ENCODE measurements around the gene GNL3. TPM values are rescaled to one million over a fixed set of nuclear protein-coding genes. Genes with fewer than 3 reads are reported as not detected.
"Not testable (repeated sequence)": the region's sequence is repeated elsewhere in the genome, so short reads cannot be mapped to it uniquely, and the experiment has no call there.

GNL3 gene
- 53.1 and 71.6 TPM in 2 replicates for total RNA-seq

GRCh38 chr3:52685709-52686691 lies at the start of gene GNL3, which contains the start of gene PBRM1:
TSS of gene GNL3 (plus strand) at chr3:52686032. CDS start at chr3:52686093, 61 bp downstream.
TSS of gene PBRM1 (minus strand) at chr3:52685913.
- DNase-seq (ENCODE audit: low read depth in 2 of 2), result peak; percentile 91 to 97

- no peak for DNase-seq (ENCODE audit: low read depth in 2 of 2)
These were observed 49.2 kb upstream of the GNL3 start for GRCh38 chr3:52636673-52637072.

- DNase-seq (ENCODE audit: low read depth in 2 of 2), result no peak
These were observed 40.3 kb upstream of the GNL3 start for GRCh38 chr3:52645549-52645948.

- no peak for DNase-seq (ENCODE audit: low read depth in 2 of 2)
These were observed 36.2 kb upstream of the GNL3 start for GRCh38 chr3:52649461-52650210.

DNA sequence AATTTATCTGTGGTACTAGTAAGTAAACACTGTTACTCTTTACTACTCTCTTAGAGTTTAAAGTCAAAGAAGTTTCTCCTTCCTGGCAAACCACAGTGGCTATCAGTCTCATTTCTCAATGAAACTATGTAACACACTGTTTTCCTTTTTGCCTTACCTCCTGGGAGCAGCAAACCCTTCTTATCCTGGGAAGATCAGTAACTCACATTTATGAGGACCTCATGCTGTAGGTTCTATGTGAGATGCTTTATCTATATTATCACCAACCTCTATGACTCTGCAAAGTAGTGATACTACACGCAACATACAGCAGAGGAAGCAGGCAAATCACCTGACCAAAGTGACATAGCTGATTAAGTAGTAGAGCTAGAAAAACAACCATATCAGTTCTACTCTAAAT lies 35.4 kb upstream of the GNL3 start:
- no peak for DNase-seq (ENCODE audit: low read depth in 2 of 2)

DNA sequence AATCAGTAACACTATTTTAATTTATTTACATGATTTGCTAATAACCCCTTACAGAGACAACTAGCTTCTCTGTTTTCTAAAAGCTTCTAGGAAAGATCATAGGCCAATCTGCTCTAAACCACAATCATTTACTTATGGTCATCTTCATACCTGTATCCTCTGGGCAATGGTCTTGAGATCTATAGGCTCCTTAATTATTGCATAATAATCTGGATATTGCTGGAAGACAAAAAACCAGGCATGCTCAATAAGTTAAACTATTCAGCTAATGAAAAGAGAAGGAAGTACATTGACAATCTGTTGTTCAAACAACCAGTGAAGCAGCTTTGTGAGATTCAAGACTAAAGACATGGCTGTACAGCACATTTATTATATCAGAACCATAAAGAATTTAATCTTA lies 34.2 kb upstream of the GNL3 start:
- no peak for DNase-seq (ENCODE audit: low read depth in 2 of 2)

DNA sequence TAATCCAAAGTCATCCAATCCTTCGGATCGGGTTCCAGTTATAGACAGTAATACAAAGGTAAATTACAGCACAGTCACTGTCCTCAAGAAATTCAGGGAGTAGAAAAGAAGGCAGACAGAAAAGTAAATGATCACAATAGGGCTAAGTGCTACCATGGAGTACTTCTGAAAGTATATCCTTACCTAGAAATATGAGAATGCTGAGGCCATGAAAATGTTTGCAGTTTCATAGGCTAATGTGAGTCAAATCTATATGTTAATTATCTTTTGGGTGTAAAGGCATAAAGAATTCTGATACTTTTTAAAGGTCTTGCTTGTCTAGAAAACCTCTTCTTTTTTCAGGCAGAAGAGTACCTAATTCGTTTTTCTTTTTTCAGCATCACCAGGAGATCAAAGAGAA lies 29.9 kb upstream of the GNL3 start:
- DNase-seq (ENCODE audit: low read depth in 2 of 2), result no peak

GRCh38 chr3:52660046-52660445 lies 25.8 kb upstream of the GNL3 start:
- no peak for DNase-seq (ENCODE audit: low read depth in 2 of 2)

DNA sequence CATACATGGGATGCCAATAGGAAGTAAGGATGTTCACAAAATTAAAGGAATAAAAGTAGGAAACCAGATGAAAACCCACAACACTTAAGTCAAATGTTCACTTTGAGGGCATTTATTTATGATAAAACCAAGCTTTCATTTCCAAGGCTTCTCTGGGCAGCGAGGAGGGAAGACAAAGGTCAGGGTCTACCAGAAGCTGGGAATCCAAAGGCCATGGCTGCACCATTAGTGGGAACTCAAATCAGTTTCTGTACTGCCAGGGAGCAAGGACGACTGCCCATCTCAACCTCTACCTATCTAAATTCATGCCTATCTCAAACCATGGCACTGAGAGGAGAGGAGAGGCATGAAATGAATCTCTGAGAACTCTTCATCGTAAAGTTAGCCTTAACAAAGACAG lies 22.7 kb upstream of the GNL3 start:
- no peak for DNase-seq (ENCODE audit: low read depth in 2 of 2)

GRCh38 chr3:52670621-52671521 lies 15.0 kb upstream of the GNL3 start:
- peak; percentile 54 to 96 for DNase-seq (ENCODE audit: low read depth in 2 of 2)

- DNase-seq (ENCODE audit: low read depth in 2 of 2), result no peak
These were observed 14.2 kb upstream of the GNL3 start for GRCh38 chr3:52671676-52672075.

GRCh38 chr3:52676201-52676600 lies 9.6 kb upstream of the GNL3 start:
- not testable (repeated sequence) for DNase-seq (ENCODE audit: low read depth in 2 of 2)

DNA sequence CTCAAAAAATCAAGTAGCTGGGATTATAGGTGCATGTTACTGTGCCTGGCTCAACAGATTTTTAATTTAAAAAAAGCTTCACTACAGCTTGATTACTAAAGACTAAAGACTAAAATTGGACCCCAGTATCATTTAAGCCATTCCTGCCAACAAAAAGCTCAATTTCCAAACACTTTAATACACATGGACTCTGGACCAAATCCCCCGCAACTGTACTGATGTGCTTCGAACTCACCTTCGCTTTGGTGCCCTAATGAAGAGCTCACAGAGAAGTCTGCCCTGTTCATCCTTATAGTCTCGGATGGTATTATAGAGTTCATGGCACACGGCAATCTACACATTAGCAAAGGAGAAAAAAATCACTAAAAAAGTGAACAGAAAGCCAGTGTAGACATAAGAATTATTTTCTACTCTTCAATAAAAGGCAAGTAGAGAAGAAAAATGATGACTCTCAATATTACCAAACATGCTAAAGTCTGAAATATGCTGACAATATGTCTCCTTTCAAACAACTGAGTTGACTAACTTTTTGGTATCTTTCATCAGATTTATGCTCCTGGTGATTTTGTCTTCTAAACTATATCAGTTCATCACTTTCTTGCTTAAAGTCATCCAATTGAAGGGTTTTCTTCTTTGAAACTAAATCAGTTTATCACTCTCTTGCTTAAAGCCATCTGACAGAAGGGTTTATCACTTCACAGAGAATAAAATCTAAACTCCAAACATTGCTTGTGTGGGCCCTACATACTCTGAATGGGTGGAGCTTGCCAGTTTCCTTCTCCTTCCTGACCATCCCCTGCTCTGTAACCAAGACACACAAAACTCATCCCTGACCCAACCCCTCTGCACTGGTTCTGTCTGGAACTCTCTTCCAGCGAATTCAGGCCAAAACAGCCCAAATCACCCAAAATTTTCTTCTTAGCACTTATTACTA lies 7.3 kb upstream of the GNL3 start:
- DNase-seq (ENCODE audit: low read depth in 2 of 2), result no peak

- no peak for DNase-seq (ENCODE audit: low read depth in 2 of 2)
These were observed 6.7 kb upstream of the GNL3 start for GRCh38 chr3:52679199-52679538.

- no peak for DNase-seq (ENCODE audit: low read depth in 2 of 2)
These were observed 6.0 kb upstream of the GNL3 start for GRCh38 chr3:52679811-52680210.

- no peak for DNase-seq (ENCODE audit: low read depth in 2 of 2)
These were observed 4.2 kb upstream of the GNL3 start for GRCh38 chr3:52681596-52681995.

- peak; percentile 66 to 77 for DNase-seq (ENCODE audit: low read depth in 2 of 2)
These were observed 3.8 kb upstream of the GNL3 start for GRCh38 chr3:52682016-52682415.

DNA sequence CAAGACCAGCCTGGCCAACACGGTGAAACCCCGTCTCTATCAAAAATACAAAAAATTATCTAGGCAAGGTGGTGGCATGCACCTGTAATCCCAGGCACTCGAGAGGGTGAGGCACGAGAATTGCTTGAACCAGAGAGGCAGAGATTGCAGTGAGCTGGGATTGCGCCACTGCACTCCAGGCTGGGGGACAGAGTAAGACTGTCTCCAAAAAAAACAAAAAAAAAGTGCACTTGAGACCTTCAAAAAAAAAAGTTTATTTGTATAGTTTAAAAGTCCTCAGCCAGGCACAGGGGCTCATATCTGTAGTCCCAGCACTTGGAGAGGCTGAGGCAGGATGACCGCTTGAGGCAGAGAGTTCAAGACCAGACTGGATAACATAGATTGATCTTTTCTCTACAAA lies 2.2 kb upstream of the GNL3 start:
- DNase-seq (ENCODE audit: low read depth in 2 of 2), result no peak

DNA sequence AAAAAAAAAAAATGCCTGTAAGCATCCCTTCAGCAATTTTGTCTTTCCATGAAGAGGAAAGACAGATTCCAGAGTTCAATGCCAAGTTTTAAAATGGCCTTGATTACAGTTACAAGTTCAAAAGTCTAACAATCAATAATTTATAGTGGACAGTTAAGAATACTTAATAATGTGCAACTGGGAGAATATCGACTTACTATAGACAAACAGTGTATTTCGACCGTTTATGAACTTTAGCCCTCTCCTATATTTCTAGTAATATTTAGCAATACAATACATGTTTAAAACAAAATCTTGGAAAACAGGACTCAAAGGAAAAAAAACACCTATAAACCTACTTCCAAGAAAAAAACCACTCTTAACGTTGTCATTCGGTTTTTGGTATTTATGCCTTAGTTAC lies 1.6 kb upstream of the GNL3 start:
- DNase-seq (ENCODE audit: low read depth in 2 of 2), result no peak

DNA sequence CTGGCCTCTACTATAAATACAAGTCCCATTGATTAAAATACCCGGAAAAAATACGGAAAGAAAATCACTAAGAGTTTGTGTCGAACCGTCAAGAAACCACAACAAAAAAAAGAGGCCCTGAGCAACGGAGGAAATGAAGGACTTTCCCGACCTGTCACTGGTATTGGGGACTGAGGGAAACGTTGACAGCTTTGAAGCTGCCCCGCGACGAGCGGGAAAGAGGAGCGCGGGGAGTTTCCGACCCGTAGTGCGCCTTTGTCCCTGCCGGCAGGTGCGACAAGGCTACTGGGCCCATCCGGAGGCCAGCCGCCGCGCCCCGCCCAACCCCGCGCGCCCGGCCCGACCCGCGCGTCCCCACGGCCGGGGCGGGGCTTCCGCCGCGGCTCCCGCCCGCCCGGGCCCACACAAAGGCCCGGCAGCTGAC lies 535 bp upstream of the GNL3 start:
- DNase-seq (ENCODE audit: low read depth in 2 of 2), result peak; percentile 47 to 81

Measured in dermis microvascular lymphatic vessel endothelial cell (primary cell).